NT2/D1 (cell line): Measurements from ENCODE around the gene ZDHHC1.

Source experiments
- DNase-seq: peaks from one replicate; pipeline ENCODE4 v3.0.0-alpha.2; 2011; ENCODE audit warnings: low read depth, low spot score
- H3K27me3 ChIP-seq: 2 replicates; pipeline ENCODE4 v1.6.0; 2011; ENCODE audit warnings: mild to moderate bottlenecking; ENCODE audit not compliant: insufficient read length, insufficient read depth
- H3K36me3 ChIP-seq: 2 replicates; pipeline ENCODE4 v1.6.1; 2011; ENCODE audit warnings: mild to moderate bottlenecking, low read length, mixed read lengths; ENCODE audit not compliant: insufficient read depth, insufficient read length
- H3K4me1 ChIP-seq: 2 replicates; pipeline ENCODE4 v1.5.1; 2011; ENCODE audit not compliant: insufficient read depth, insufficient read length
- H3K4me3 ChIP-seq: 2 replicates; pipeline ENCODE4 v1.5.1; 2011; ENCODE audit warnings: low read depth; ENCODE audit not compliant: insufficient read length
- H3K9ac ChIP-seq: 2 replicates; pipeline ENCODE4 v1.6.0; 2011; ENCODE audit warnings: low read depth; ENCODE audit not compliant: insufficient read length
- H3K9me3 ChIP-seq: 2 replicates; pipeline ENCODE4 v1.5.1; 2011; ENCODE audit warnings: mild to moderate bottlenecking, low read length; ENCODE audit not compliant: insufficient read depth
- SUZ12 ChIP-seq: IDR thresholded peaks from 2 replicates; pipeline ENCODE4 v1.6.1; 2011; ENCODE audit not compliant: insufficient read length, insufficient read depth; ENCODE audit errors: extremely low read depth
- YY1 ChIP-seq: IDR thresholded peaks from 2 replicates; pipeline ENCODE4 v1.6.1; 2011; ENCODE audit not compliant: insufficient read length, insufficient read depth
- ZNF274 ChIP-seq: IDR thresholded peaks from 2 replicates; pipeline ENCODE4 v1.6.1; 2011; ENCODE audit warnings: mild to moderate bottlenecking, low read depth, low read length

Gene ZDHHC1

DNA sequence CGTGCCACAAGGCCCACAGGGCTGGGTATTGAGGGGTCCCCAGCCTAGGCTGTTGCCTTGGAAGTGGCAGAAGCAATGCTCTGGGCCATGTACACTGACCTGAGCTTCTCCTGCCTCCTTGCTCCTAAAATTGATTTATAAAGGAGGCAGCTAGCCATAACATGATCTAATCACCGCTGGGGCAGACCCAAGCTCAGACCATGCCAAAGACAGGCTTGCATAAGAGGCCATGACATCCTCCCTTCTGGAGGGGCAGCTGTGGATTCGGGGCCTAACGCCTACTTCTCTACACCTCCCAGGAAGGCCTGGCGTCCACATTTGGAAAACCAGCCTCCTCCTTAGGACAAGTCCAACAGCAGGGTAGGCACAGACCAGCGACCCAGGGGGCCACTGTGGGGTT, 27.0 kb upstream of the ZDHHC1 start:
- H3K36me3 ChIP-seq = peaks cover 73% of the 10 kb centered on the region
- peaks cover 29% of the 10 kb centered on the region for H3K4me1 ChIP-seq
- H3K9ac ChIP-seq = no peak overlapping the region
- no peak overlapping the region for H3K4me3 ChIP-seq
- H3K9me3 ChIP-seq = 0 out of 2 replicates have a peak, but pooled peaks cover 5% of the 10 kb centered on the region
- DNase-seq = no peak
- TF ChIP-seq ZNF274 = no peak
- TF ChIP-seq SUZ12 = no peak
- no peak for TF ChIP-seq YY1
- H3K27me3 ChIP-seq = no peaks in the 10 kb centered on the region

DNA sequence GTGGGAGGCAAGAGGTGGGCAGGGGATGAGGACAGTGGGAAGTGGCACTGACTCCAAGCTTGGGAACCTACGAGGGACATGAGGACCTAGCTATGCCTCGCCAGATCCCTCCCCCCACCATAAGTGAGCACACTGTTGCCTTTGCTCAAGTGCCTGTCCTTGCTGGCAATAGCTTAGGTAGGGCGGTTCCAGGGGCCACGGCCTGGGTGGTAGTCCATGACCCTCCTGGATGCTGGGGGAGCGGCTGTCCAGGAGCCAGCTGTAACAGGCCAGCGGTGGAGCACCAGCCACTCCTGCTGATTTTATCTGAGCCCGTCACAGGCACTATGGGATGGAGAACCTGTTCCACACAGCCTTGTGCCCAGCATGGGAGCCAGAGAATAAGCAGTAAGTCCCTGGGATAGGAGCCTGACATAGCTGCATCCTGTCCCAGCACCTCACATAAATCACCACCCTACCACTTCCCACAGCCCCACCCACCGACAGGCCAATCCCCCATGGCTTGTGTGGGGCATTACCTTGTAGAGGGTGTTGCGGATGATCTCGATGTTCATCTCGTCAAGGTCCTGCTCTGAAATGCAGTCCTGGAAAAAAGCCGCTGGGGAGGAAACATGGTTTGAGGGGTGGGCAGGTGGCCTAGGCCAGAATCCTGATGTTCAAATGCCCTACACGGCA, 26.4 kb upstream of the ZDHHC1 start:
- TF ChIP-seq SUZ12 (no peak), YY1 (no peak), ZNF274 (no peak)
- Histone ChIP-seq H3K9ac (no peak overlapping the region), H3K4me3 (no peak overlapping the region), H3K27me3 (no peaks in the 10 kb centered on the region), H3K4me1 (peaks cover 29% of the 10 kb centered on the region), H3K36me3 (peaks cover 76% of the 10 kb centered on the region), H3K9me3 (0 out of 2 replicates have a peak, but pooled peaks cover 4% of the 10 kb centered on the region)
- DNase-seq = no peak

DNA sequence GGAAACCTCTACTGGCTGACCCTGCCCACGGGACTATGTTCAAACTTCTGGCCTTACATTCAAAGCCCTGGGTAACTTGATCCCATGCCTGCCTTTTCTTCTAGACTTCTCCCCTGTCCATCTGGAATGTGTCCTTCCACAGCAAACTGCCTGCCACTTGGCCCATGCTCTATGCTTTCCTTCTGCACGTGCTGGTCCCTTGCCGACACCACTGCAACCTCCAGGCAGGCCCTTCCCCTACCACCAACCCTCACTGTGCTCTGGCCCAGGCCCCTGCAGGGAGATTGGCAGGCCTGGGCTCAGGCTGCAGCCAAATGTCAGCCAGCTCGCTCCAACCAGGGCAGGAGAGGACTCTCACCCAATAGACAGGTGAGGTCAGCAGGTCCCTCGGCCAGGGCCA, 25.6 kb upstream of the ZDHHC1 start:
- Histone ChIP-seq H3K9ac (peak overlapping the region; percentile 24), H3K9me3 (no peaks in the 10 kb centered on the region), H3K27me3 (no peaks in the 10 kb centered on the region), H3K4me1 (peaks cover 23% of the 10 kb centered on the region), H3K4me3 (no peak overlapping the region), H3K36me3 (peaks cover 77% of the 10 kb centered on the region)
- DNase-seq = no peak
- TF ChIP-seq SUZ12 = no peak
- no peak for TF ChIP-seq YY1
- no peak for TF ChIP-seq ZNF274

GRCh38 chr16:67441271-67441753, 25.0 kb upstream of the ZDHHC1 start:
- no peaks in the 10 kb centered on the region for H3K27me3 ChIP-seq
- H3K9ac ChIP-seq = peak overlapping the region; percentile 24
- no peak for TF ChIP-seq SUZ12
- TF ChIP-seq YY1 = no peak
- TF ChIP-seq ZNF274 = no peak
- H3K36me3 ChIP-seq = peaks cover 80% of the 10 kb centered on the region
- H3K9me3 ChIP-seq = no peaks in the 10 kb centered on the region
- peaks cover 18% of the 10 kb centered on the region for H3K4me1 ChIP-seq
- no peak overlapping the region for H3K4me3 ChIP-seq
- no peak for DNase-seq

GRCh38 chr16:67438824-67439393, 22.6 kb upstream of the ZDHHC1 start:
- peaks cover 71% of the 10 kb centered on the region for H3K36me3 ChIP-seq
- peaks cover 18% of the 10 kb centered on the region for H3K4me1 ChIP-seq
- TF ChIP-seq SUZ12 = no peak
- no peak for DNase-seq
- H3K27me3 ChIP-seq = no peaks in the 10 kb centered on the region
- no peak overlapping the region for H3K9ac ChIP-seq
- H3K4me3 ChIP-seq = no peak overlapping the region
- no peaks in the 10 kb centered on the region for H3K9me3 ChIP-seq

DNA sequence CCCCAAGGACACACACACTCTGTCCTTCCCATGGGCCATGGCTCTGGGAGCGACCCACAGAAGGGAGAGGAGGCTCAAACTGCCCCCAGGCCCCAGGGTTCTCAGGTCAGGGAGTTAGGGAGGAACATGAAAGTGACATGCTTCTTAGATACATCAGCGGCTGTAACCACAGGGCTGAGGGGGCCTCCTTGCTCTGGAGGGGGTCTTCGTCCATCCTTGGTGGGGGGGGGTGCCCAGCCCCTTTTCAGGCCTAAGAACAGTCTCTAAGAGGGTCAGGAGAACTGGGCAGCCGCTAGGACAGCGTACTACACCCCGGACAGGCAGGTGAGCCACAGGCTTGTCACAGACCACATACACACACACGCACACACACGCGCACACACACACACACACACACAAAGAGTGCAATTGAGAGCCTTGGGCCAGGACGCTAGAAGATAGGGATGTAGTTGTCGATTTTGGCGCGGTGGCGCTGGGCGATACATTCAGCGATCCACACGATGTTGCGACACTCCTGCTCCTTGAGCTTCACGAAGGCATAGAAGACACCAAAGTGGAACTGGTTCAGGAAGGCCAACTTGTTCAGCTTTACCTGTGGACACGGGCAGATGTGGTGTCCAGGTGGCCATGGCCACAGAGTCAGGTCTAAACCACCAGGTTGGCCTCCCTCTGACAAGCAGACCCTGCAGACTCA, 22.0 kb upstream of the ZDHHC1 start:
- Histone ChIP-seq H3K4me3 (no peak overlapping the region), H3K9ac (no peak overlapping the region), H3K9me3 (no peaks in the 10 kb centered on the region), H3K4me1 (peaks cover 18% of the 10 kb centered on the region), H3K36me3 (peaks cover 67% of the 10 kb centered on the region), H3K27me3 (no peaks in the 10 kb centered on the region)
- TF ChIP-seq SUZ12 (no peak), YY1 (no peak), ZNF274 (no peak)
- DNase-seq = no peak

- Histone ChIP-seq H3K4me1 (peaks cover 21% of the 10 kb centered on the region), H3K9ac (no peak overlapping the region), H3K27me3 (no peaks in the 10 kb centered on the region), H3K9me3 (no peaks in the 10 kb centered on the region), H3K4me3 (no peak overlapping the region), H3K36me3 (peaks cover 59% of the 10 kb centered on the region)
- no peak for TF ChIP-seq YY1
- TF ChIP-seq ZNF274 = no peak
- no peak for TF ChIP-seq SUZ12
- DNase-seq = no peak
Measured at GRCh38 chr16:67437513-67437912, 21.2 kb upstream of the ZDHHC1 start.
